ENCODE data around the gene RIPOR2. TPM values are rescaled to one million over a fixed set of nuclear protein-coding genes. Genes with fewer than 3 reads are reported as not detected.

The RIPOR2 gene
- total and polyA plus RNA-seq, 2 donors from 2014 or later: 1.7 to 24.2 TPM

- Histone ChIP-seq H3K27me3 (ENCODE audit: control insufficient read depth, insufficient read depth, low read length) (no peaks in the 10 kb centered on the region), H3K9me3 (ENCODE audit: control insufficient read depth in 2 of 3, insufficient read depth in 1 of 3, low read length in 3 of 3) (no peaks in the 10 kb centered on the region), H3K9ac (ENCODE audit: low read length in 3 of 3) (no peak overlapping the region), H3K4me1 (ENCODE audit: control insufficient read depth in 2 of 3, insufficient read depth in 2 of 3, low read depth in 1 of 3, low read length in 3 of 3) (no peaks in the 10 kb centered on the region), H3K27ac (ENCODE audit: low read depth in 2 of 2, low read length in 2 of 2) (no peak overlapping the region), H3K4me3 (ENCODE audit: low read length in 3 of 3) (no peak overlapping the region), H3K36me3 (ENCODE audit: control insufficient read depth in 2 of 3, insufficient read depth in 3 of 3, low read length in 3 of 3) (no peaks in the 10 kb centered on the region)
- no peak for TF ChIP-seq CTCF (IDR thresholded peaks at IDR 0.05; ENCODE audit: borderline replicate concordance, extremely low read depth, insufficient read depth)
- intact Hi-C loops (cut with DNase I): no loop called here
- no peak for FAIRE-seq
- no peak for DNase-seq
These were observed 103.0 kb downstream of the RIPOR2 start for GRCh38 chr6:24832794-24833193.

GRCh38 chr6:24831771-24832716 is 103.7 kb downstream of the RIPOR2 start:
- FAIRE-seq: no peak
- TF ChIP-seq CTCF (IDR thresholded peaks at IDR 0.05; ENCODE audit: borderline replicate concordance, extremely low read depth, insufficient read depth): no peak
- H3K9ac ChIP-seq (ENCODE audit: low read length in 3 of 3): no peak overlapping the region

GRCh38 chr6:24829657-24830056 is 106.1 kb downstream of the RIPOR2 start:
- Histone ChIP-seq H3K9ac (ENCODE audit: low read length in 3 of 3) (no peak overlapping the region), H3K4me1 (ENCODE audit: control insufficient read depth in 2 of 3, insufficient read depth in 2 of 3, low read depth in 1 of 3, low read length in 3 of 3) (no peaks in the 10 kb centered on the region), H3K27me3 (ENCODE audit: control insufficient read depth, insufficient read depth, low read length) (no peaks in the 10 kb centered on the region), H3K9me3 (ENCODE audit: control insufficient read depth in 2 of 3, insufficient read depth in 1 of 3, low read length in 3 of 3) (no peaks in the 10 kb centered on the region), H3K36me3 (ENCODE audit: control insufficient read depth in 2 of 3, insufficient read depth in 3 of 3, low read length in 3 of 3) (no peaks in the 10 kb centered on the region), H3K27ac (ENCODE audit: low read depth in 2 of 2, low read length in 2 of 2) (no peak overlapping the region), H3K4me3 (ENCODE audit: low read length in 3 of 3) (no peak overlapping the region)
- no peak for FAIRE-seq
- no peak for TF ChIP-seq CTCF (IDR thresholded peaks at IDR 0.05; ENCODE audit: borderline replicate concordance, extremely low read depth, insufficient read depth)
- DNase-seq: no peak
- intact Hi-C loops (cut with DNase I): no loop called here

More at GRCh38 chr6:24831771-24832716, 103.7 kb downstream of the RIPOR2 start:
- Histone ChIP-seq H3K27me3 (ENCODE audit: control insufficient read depth, insufficient read depth, low read length) (no peaks in the 10 kb centered on the region), H3K27ac (ENCODE audit: low read depth in 2 of 2, low read length in 2 of 2) (no peak overlapping the region), H3K4me1 (ENCODE audit: control insufficient read depth in 2 of 3, insufficient read depth in 2 of 3, low read depth in 1 of 3, low read length in 3 of 3) (no peaks in the 10 kb centered on the region), H3K9me3 (ENCODE audit: control insufficient read depth in 2 of 3, insufficient read depth in 1 of 3, low read length in 3 of 3) (no peaks in the 10 kb centered on the region), H3K4me3 (ENCODE audit: low read length in 3 of 3) (no peak overlapping the region), H3K36me3 (ENCODE audit: control insufficient read depth in 2 of 3, insufficient read depth in 3 of 3, low read length in 3 of 3) (no peaks in the 10 kb centered on the region)
- intact Hi-C loops (cut with DNase I): no loop called here
- peak in 1 of 5 donors; percentile 25 for DNase-seq
